Activated CD8-positive, alpha-beta memory T cell treated with anti-CD3 and anti-CD28 coated beads, Interleukin-2, amount 50 U/mL, for 24 hours (primary cell): ENCODE measurements around the gene EIF4A3.

Source experiments
- DNase-seq: peaks from one replicate; pipeline ENCODE4 v3.0.0-alpha.2; 2020; ENCODE audit errors: extremely low read depth

EIF4A3 gene

GRCh38 chr17:80133626-80133970, 13.3 kb downstream of the EIF4A3 start:
- no peak for DNase-seq

GRCh38 chr17:80132906-80133625, 13.9 kb downstream of the EIF4A3 start:
- no peak for DNase-seq

DNA sequence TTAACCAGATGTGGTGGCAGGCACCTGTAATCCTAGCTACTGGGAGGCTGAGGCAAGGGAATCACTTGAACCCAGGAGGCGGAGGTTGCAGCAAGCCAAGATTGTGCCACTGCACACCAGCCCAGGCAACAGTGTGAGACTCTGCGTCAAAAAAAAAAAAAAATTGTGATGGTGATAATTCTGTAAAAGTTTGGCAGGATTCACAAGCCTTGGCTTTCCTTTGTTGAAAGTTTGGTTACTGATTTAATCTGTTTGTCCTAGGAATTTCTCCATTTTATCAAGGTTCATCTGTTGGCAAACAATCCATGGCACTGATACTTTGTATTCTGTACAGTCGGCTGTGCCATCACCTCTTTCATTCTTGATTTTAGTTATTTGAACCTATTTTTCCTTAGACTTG, 15.9 kb downstream of the EIF4A3 start:
- no peak for DNase-seq

DNA sequence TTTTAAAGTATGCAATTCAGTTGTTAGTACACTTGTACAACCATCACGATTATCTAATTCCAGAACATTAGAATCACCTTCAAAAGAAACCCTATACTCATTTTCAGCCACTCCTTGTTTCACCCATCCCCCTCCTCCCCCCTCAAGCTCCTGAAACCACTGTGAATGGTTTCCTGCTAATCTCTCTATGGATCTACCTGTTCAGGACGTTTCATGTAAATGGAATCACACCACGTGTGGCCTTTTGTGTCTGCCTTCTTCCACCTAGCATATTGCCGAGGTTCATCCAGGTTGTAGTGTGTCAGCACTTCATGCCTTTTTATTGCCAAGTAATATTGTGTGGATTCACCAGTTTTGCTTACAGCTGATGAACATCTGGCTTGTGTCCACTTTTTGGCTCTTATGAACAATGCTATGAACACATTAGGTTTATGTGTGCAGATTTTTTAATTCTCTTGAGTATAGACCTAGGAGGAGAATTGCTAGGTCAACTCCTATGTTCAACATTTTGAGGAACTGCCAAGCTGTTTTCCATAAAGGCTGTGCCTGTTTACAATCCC, 17.8 kb downstream of the EIF4A3 start:
- no peak for DNase-seq

GRCh38 chr17:80126449-80126715, 20.5 kb downstream of the EIF4A3 start:
- no peak for DNase-seq

DNA sequence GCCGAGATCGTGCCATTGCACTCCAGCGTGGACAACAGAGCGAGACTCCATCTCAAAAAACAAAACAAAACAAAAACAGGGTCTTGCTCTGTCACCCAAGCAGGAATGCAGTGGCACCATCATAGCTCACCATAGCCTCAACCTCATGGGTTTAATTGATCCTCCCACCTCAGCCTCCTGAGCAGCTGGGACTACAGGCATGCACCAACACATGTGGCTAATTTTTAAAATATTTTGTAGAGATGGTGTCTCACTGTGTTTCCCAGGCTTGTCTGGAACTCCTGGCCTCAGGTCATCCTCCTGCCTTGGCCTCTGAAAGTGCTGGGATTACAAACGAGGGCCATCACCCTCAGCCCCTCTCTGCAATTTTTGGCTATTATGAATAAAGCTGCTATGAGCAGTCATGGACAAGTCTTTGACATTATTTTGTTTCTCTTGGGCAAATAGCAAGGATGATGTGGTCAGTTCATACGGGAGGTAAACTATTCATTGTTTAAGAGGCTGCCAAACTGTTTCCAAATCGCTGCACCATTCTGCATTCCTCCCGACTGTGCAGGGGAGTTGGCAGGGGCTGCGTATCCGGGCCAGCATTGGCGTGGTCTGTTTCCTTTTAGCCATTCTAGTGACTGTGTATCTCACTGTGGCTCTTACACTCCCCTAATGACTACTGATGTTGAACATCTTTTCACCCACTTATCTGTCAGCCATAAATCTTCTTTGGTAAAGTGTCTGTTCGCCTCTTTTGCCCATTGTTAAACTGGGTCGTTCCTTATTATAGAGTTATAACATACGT, 21.1 kb downstream of the EIF4A3 start:
- no peak for DNase-seq

DNA sequence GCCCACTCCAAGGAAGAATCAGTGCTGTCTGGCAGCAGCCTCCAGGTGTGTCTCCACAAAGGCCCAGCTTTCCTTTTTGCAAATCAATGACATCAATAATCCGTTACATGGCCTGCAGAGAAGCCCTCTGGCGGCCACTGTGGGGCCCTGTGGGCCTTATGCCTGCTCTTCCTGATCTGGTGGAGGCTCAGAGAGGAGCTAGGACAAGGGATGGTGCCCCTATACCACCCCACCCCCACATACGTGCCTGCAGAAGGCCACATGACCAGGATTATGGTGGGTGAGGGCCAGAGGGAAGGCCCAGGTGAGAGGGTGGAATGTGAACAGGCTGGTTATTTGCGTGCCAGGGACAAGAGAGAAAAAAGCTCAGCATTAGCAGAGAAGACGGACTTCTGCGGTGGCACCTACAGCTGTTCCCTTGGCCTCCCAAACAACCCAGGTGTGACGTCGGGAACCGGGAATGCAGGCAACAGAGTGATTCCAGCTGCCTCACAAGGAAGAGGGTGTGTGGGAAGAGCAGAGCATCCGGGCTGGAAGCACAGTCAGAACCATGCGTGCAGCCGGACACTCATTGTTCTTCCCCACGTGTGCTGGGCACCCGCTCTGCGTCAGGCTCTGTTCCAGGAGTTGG, 22.5 kb downstream of the EIF4A3 start:
- DNase-seq, result no peak

GRCh38 chr17:80123791-80124190, 23.1 kb downstream of the EIF4A3 start:
- DNase-seq, result no peak

DNA sequence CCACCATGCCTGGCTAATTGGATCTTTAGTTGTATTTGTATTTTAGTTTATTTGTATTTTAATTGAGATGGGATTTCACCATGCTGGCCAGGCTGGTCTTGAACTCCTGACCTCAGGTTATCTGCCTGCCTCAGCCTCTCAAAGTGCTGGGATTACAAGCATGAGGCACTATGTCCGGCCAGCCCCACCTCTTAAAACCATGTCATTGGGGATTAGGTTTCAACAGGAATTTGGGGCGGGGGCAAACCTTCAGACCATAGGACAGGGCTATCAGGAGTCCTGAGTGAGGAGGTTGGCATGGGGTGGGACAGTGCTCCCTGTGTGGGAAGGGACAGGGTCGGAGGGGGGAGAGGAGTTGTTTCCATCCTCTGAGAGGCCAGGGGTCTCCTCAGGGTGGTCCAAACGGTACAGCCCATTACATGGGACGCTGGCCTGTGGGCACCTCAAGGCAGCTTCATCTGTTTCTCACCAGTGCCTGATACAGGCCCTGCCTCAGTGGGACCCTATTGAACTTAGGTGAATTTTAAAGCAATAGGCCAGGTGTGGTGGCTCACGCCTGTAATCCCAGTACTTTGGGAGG, 23.9 kb downstream of the EIF4A3 start:
- no peak for DNase-seq

- no peak for DNase-seq
These were observed 24.8 kb downstream of the EIF4A3 start for GRCh38 chr17:80122026-80122575.

DNA sequence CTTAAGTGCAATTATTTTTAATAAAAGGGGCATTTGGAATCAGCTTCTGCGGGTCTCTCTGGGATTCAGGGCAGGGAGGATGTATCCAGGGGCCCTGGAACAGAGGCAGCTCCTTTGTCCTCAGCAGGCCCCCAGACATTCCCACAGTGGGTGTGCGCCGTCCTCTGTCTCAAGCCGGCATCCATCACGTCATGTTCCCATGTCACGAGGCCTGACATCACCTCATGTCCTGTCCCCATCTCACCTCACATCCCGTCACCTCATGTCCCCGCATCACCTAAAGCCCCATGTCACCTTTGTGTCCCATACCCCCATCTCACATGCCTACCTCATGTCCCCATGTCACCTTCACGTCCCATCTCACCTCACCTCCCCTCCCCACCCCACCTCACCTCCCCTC, 27.1 kb downstream of the EIF4A3 start:
- no peak for DNase-seq

- no peak for DNase-seq
These were observed 27.6 kb downstream of the EIF4A3 start for GRCh38 chr17:80119271-80119791.

GRCh38 chr17:80118601-80119270, 28.2 kb downstream of the EIF4A3 start:
- DNase-seq, result no peak

- DNase-seq, result no peak
These were observed 29.2 kb downstream of the EIF4A3 start for GRCh38 chr17:80117491-80118401.

- no peak for DNase-seq
These were observed 30.0 kb downstream of the EIF4A3 start for GRCh38 chr17:80116921-80117380.

GRCh38 chr17:80116276-80116920, 30.5 kb downstream of the EIF4A3 start:
- no peak for DNase-seq

DNA sequence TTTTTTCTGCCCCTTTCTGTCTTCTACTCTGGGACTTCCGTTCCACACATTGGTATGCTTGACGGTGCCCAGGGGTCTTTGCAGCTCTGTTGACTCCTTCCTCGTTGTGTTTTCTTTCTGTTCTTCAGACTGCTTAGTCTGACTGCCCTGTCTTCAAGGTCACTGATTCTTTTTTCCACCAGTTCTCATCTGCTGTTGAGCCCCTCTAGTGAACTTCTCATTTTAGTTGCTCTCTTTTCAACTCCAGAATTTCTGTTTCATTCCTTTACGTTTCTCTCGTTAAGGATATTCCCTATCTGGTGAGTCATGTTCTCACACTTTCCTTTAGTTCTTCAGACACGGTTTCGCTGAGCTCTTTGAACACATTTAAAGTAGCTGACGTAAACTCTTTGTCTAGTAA, 31.8 kb downstream of the EIF4A3 start:
- DNase-seq, result no peak

DNA sequence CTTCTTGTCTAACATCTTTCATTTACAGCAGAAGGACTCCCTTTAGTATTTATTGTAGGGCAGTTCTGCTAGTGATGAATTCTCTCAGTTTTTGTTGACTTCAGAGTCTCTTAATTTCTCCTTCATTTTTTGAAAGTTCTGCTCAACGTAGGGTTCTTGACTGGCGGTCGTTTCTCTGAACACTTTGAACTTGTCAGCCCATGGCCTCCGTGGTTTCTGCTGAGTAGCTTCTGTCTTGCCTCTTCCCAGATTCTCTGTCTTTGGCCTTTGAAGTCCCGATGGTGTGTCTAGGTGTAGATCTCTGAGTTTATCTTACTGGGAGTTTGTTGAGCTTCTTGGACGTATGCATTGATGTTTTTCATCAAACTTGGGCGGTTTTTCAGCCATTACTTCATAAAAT, 32.2 kb downstream of the EIF4A3 start:
- no peak for DNase-seq

DNA sequence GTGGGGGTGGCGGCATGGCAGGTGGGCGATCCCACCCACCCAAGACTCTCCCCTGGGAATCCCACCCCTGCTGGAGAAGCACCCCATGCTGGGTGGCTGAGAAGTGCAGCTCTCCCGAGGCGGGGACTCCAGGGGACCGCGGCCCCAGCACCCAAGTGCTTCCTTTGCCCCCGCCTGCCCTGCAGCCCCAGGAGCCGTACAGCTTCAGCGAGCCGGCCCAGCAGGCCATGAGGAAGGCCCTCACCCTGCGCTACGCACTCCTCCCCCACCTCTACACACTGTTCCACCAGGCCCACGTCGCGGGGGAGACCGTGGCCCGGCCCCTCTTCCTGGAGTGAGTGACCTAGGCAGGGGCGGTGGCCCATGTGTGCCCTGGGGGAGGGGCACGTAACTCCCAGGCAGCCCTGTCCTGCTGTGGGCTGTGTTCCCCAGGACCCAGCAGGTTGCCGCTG, 33.9 kb downstream of the EIF4A3 start:
- DNase-seq, result no peak
